Measurements from ENCODE around the gene EVA1A. TPM values are rescaled to one million over a fixed set of nuclear protein-coding genes. Genes with fewer than 3 reads are reported as not detected.

EVA1A gene
- total and polyA plus RNA-seq, 2 donors (not counting 1 experiment from before 2014, with no cell fraction given) = 22.8 to 31.7 TPM

DNA sequence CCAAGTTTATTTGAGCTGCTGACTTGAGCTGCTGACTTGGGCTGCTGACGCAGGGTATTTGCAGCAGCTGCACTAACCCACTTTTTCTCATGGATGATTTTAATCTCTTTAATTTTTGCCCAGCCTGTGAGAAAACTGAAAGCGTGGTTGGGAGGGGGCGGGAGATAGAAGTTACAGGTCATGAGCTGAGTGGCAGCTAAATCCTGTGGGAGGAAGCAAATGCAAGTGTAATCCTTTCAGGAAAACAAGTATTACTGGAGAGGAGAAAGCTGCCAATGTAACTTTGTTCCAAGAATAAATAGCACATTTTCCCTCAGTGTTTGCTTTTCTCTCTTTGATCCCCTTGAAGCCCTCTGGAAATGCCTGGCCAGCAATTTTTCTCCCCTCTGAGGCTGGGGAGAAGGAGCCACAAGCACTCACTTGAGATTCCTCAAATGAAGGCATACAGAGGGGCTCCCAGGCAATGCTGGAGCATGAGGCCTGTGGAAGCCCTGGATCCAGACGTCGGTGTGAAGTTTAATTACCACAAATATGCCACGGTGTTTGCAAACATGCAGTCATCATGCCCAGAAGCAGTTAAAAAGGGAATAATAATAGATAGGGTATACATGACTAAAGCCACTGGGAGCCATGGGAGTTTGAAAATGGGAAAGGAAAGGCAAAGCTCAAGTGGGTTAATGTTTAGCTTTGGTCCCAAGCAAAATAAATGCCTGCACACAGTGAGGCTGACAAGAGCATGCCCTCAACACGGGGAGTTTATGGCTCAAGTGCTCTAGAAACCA, 10.4 kb upstream of the EVA1A start:
- H2AFZ ChIP-seq (ENCODE audit: low read length) = no peak overlapping the region

DNA sequence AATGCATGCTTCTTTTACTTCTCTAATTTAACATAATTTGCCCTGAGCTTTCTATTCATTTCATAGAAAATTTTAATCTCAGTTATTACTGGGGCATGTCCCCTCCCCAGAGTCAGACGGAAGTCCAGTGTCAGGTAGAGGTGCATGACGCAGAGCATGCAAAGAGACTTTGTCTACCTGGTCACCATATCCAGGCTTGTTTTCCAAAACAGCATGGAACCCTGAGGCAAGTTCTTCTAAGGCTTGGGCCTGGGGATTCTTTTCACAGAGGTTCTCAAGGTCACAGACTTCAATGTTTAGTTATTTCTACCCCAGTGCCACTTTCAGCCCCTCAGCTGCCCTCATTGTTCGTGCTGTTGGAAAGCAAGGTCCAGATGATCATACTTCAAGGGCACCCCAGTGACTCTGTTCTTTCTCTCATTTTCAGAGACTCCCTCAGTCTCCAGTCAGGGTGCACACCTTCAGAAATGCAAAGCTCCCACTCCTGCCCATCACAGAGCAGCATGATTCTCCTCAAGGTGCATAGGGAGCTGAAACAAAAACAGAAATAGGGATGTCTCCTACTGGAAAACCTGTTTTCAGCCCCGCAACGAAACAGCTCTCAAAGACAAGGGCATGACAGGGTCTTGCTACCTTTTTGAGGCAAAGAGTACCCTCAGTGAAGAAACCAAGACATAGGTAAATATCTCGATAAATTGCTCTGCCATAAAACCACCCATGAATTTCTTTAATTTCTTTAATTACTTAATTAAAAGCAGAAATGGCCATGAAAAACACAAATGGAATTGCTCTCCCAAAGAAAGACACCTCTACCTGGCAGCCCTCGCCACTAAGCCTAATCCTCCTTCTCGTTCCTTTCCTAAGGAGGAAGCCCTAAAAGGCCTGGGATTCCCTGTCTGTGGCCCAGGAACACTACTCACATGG, 9.5 kb upstream of the EVA1A start:
- Histone ChIP-seq H3K9ac (ENCODE audit: insufficient read depth, low read length) (no peak overlapping the region), H3K27ac (ENCODE audit: insufficient read depth, low read length) (peak overlapping the region; percentile 32), H3K4me3 (replicated peaks in 1 of 4; ENCODE audit: control extremely low read depth in 1 of 4, insufficient read depth in 1 of 4, low read depth in 3 of 4, low read length in 4 of 4) (no peak overlapping the region), H2AFZ (ENCODE audit: low read length) (no peak overlapping the region), H3K36me3 (ENCODE audit: control insufficient read depth, insufficient read depth, low read length) (no peaks in the 10 kb centered on the region), H3K79me2 (ENCODE audit: control insufficient read depth, insufficient read depth, low read length) (no peaks in the 10 kb centered on the region), H4K20me1 (ENCODE audit: control insufficient read depth, extremely low read depth, insufficient read depth, low read length) (no peaks in the 10 kb centered on the region), H3K9me3 (ENCODE audit: control insufficient read depth, insufficient read depth, low read depth, low read length) (no peaks in the 10 kb centered on the region), H3K4me1 (ENCODE audit: control insufficient read depth, extremely low read depth, insufficient read depth, low read length) (peaks cover 7% of the 10 kb centered on the region), H3K27me3 (ENCODE audit: control insufficient read depth, insufficient read depth, low read length) (no peaks in the 10 kb centered on the region), H3K4me2 (ENCODE audit: extremely low read depth, insufficient read depth, low read length) (no peak overlapping the region)
- no peak for DNase-seq (ENCODE audit: low read depth in 2 of 2)
- TF ChIP-seq CTCF (conservative IDR thresholded peaks at IDR 0.05 in 1 of 2, IDR thresholded peaks at IDR 0.05 in 1 of 2; ENCODE audit: low read depth in 1 of 2, low read length in 2 of 2) = no peak
- no peak for TF ChIP-seq EZH2 (IDR thresholded peaks at IDR 0.05; ENCODE audit: low read length, missing control alignments)

More for the DNA sequence above, 10.4 kb upstream of the EVA1A start:
- Histone ChIP-seq H3K27me3 (ENCODE audit: control insufficient read depth, insufficient read depth, low read length) (no peaks in the 10 kb centered on the region), H3K4me1 (ENCODE audit: control insufficient read depth, extremely low read depth, insufficient read depth, low read length) (peaks cover 7% of the 10 kb centered on the region), H3K4me2 (ENCODE audit: extremely low read depth, insufficient read depth, low read length) (peak overlapping the region; percentile 7), H4K20me1 (ENCODE audit: control insufficient read depth, extremely low read depth, insufficient read depth, low read length) (no peaks in the 10 kb centered on the region), H3K9me3 (ENCODE audit: control insufficient read depth, insufficient read depth, low read depth, low read length) (no peaks in the 10 kb centered on the region), H3K79me2 (ENCODE audit: control insufficient read depth, insufficient read depth, low read length) (no peaks in the 10 kb centered on the region), H3K36me3 (ENCODE audit: control insufficient read depth, insufficient read depth, low read length) (no peaks in the 10 kb centered on the region), H3K9ac (ENCODE audit: insufficient read depth, low read length) (no peak overlapping the region), H3K27ac (ENCODE audit: insufficient read depth, low read length) (peak overlapping the region; percentile 46), H3K4me3 (replicated peaks in 1 of 4; ENCODE audit: control extremely low read depth in 1 of 4, insufficient read depth in 1 of 4, low read depth in 3 of 4, low read length in 4 of 4) (no peak overlapping the region)
- DNase-seq (ENCODE audit: low read depth in 2 of 2) = peak; percentile 66 to 79
- TF ChIP-seq CTCF (conservative IDR thresholded peaks at IDR 0.05 in 1 of 2, IDR thresholded peaks at IDR 0.05 in 1 of 2; ENCODE audit: low read depth in 1 of 2, low read length in 2 of 2) = no peak
- no peak for TF ChIP-seq EZH2 (IDR thresholded peaks at IDR 0.05; ENCODE audit: low read length, missing control alignments)

- no peak for TF ChIP-seq EZH2 (IDR thresholded peaks at IDR 0.05; ENCODE audit: low read length, missing control alignments)
- TF ChIP-seq CTCF (conservative IDR thresholded peaks at IDR 0.05 in 1 of 2, IDR thresholded peaks at IDR 0.05 in 1 of 2; ENCODE audit: low read depth in 1 of 2, low read length in 2 of 2) = no peak
- DNase-seq (ENCODE audit: low read depth in 2 of 2) = no peak
- H3K4me1 ChIP-seq (ENCODE audit: control insufficient read depth, extremely low read depth, insufficient read depth, low read length) = peaks cover 7% of the 10 kb centered on the region
- no peaks in the 10 kb centered on the region for H4K20me1 ChIP-seq (ENCODE audit: control insufficient read depth, extremely low read depth, insufficient read depth, low read length)
- no peak overlapping the region for H3K4me2 ChIP-seq (ENCODE audit: extremely low read depth, insufficient read depth, low read length)
- H3K27me3 ChIP-seq (ENCODE audit: control insufficient read depth, insufficient read depth, low read length) = no peaks in the 10 kb centered on the region
- H3K9ac ChIP-seq (ENCODE audit: insufficient read depth, low read length) = no peak overlapping the region
- no peak overlapping the region for H3K4me3 ChIP-seq (replicated peaks in 1 of 4; ENCODE audit: control extremely low read depth in 1 of 4, insufficient read depth in 1 of 4, low read depth in 3 of 4, low read length in 4 of 4)
- no peaks in the 10 kb centered on the region for H3K36me3 ChIP-seq (ENCODE audit: control insufficient read depth, insufficient read depth, low read length)
- no peak overlapping the region for H3K27ac ChIP-seq (ENCODE audit: insufficient read depth, low read length)
- H2AFZ ChIP-seq (ENCODE audit: low read length) = no peak overlapping the region
- no peaks in the 10 kb centered on the region for H3K9me3 ChIP-seq (ENCODE audit: control insufficient read depth, insufficient read depth, low read depth, low read length)
- H3K79me2 ChIP-seq (ENCODE audit: control insufficient read depth, insufficient read depth, low read length) = no peaks in the 10 kb centered on the region
Measured at GRCh38 chr2:75569546-75569945, 8.8 kb upstream of the EVA1A start.

Measured in fibroblast of lung (primary cell).